ENCODE results near the gene TEX38.
"Not testable (repeated sequence)": the region's sequence is repeated elsewhere in the genome, so short reads cannot be mapped to it uniquely, and the experiment has no call there.

GRCh38 chr1:46660116-46660515 is 11.5 kb upstream of the TEX38 start:
- TF ChIP-seq CTCF (IDR thresholded peaks at IDR 0.05); ZFX (IDR thresholded peaks at IDR 0.05; ENCODE audit: borderline replicate concordance): not testable (repeated sequence)

Measured in 22Rv1 (cell line).